Panc1 (cell line): ENCODE data around the gene PHLDB1.

ENCODE experiments used
- POLR2AphosphoS5 ChIP-seq: IDR thresholded peaks from 2 replicates; pipeline ENCODE4 v1.6.1; 2012; ENCODE audit warnings: mild to moderate bottlenecking, low read depth, low read length, moderate library complexity
- SIN3A ChIP-seq: IDR thresholded peaks from 2 replicates; pipeline ENCODE4 v1.6.1; 2012; ENCODE audit warnings: low read depth, mild to moderate bottlenecking, low read length, moderate library complexity, borderline replicate concordance; ENCODE audit not compliant: insufficient read depth
- TCF7L2 ChIP-seq: IDR thresholded peaks from 2 replicates; pipeline ENCODE4 v1.6.1; 2011; ENCODE audit warnings: mild to moderate bottlenecking, low read depth, low read length, inconsistent platforms
- TF ChIP-seq, protein P1 (sequence below): fragments of 450-650 bp; IDR thresholded peaks from 2 replicates; pipeline ENCODE4 v1.5.1; 2017; ENCODE audit warnings: mild to moderate bottlenecking
- TF ChIP-seq, protein P2 (sequence below), 2 experiments: IDR thresholded peaks; 2 replicates each; pipeline ENCODE4 v1.6.1; 2011 to 2012; ENCODE audit warnings: low read depth in 2 of 2, control low read depth in 1 of 2, low read length in 1 of 2, mild to moderate bottlenecking in 1 of 2, moderate library complexity in 1 of 2; ENCODE audit not compliant: insufficient read depth in 1 of 2

DNA sequence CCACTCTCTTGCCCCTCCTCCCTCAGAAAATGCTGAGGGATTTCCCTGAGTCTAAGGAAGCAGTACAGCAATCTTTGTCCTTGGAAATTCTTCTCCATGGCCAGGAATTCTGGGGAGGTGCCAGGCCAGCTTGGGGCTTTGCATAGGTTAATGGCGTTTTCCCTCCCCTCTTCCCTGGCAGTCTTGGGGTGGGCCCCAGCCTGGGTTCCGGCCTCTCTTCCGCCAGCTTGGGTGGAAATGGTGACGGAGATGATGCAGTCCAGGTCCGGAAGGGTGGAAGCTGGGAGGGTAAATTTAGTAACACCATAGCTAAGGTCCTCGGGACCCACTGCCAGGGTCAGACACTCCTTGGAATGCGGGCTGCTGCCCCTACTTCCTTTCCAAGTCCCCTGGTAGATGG, 5.0 kb downstream of the PHLDB1 start:
- TF ChIP-seq, protein P1, sequence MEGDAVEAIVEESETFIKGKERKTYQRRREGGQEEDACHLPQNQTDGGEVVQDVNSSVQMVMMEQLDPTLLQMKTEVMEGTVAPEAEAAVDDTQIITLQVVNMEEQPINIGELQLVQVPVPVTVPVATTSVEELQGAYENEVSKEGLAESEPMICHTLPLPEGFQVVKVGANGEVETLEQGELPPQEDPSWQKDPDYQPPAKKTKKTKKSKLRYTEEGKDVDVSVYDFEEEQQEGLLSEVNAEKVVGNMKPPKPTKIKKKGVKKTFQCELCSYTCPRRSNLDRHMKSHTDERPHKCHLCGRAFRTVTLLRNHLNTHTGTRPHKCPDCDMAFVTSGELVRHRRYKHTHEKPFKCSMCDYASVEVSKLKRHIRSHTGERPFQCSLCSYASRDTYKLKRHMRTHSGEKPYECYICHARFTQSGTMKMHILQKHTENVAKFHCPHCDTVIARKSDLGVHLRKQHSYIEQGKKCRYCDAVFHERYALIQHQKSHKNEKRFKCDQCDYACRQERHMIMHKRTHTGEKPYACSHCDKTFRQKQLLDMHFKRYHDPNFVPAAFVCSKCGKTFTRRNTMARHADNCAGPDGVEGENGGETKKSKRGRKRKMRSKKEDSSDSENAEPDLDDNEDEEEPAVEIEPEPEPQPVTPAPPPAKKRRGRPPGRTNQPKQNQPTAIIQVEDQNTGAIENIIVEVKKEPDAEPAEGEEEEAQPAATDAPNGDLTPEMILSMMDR, result no peak
- TF ChIP-seq POLR2AphosphoS5 (no peak), SIN3A (no peak), TCF7L2 (no peak)
- TF ChIP-seq, protein P2, sequence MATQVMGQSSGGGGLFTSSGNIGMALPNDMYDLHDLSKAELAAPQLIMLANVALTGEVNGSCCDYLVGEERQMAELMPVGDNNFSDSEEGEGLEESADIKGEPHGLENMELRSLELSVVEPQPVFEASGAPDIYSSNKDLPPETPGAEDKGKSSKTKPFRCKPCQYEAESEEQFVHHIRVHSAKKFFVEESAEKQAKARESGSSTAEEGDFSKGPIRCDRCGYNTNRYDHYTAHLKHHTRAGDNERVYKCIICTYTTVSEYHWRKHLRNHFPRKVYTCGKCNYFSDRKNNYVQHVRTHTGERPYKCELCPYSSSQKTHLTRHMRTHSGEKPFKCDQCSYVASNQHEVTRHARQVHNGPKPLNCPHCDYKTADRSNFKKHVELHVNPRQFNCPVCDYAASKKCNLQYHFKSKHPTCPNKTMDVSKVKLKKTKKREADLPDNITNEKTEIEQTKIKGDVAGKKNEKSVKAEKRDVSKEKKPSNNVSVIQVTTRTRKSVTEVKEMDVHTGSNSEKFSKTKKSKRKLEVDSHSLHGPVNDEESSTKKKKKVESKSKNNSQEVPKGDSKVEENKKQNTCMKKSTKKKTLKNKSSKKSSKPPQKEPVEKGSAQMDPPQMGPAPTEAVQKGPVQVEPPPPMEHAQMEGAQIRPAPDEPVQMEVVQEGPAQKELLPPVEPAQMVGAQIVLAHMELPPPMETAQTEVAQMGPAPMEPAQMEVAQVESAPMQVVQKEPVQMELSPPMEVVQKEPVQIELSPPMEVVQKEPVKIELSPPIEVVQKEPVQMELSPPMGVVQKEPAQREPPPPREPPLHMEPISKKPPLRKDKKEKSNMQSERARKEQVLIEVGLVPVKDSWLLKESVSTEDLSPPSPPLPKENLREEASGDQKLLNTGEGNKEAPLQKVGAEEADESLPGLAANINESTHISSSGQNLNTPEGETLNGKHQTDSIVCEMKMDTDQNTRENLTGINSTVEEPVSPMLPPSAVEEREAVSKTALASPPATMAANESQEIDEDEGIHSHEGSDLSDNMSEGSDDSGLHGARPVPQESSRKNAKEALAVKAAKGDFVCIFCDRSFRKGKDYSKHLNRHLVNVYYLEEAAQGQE (IDR thresholded peaks at IDR 0.05; ENCODE audit: insufficient read depth in 1 of 2, low read depth in 2 of 2, low read length in 1 of 2), result no peak
